HUDEP-2 (cell line): Measurements from ENCODE around the gene OVOL2.
"Not testable (repeated sequence)": the region's sequence is repeated elsewhere in the genome, so short reads cannot be mapped to it uniquely, and the experiment has no call there.

ENCODE experiments used
- DNase-seq, 76 experiments: peaks; one replicate each; lab custom pipeline; 2025; ENCODE audit not compliant: unreplicated experiment in 76 of 76; lab: John Stamatoyannopoulos, UW

OVOL2 gene

GRCh38 chr20:18057101-18057993, at the start of gene OVOL2:
TSS of gene OVOL2 (minus strand) at chr20:18057916. CDS start at chr20:18057634, 282 bp downstream.
- DNase-seq: no peak

DNA sequence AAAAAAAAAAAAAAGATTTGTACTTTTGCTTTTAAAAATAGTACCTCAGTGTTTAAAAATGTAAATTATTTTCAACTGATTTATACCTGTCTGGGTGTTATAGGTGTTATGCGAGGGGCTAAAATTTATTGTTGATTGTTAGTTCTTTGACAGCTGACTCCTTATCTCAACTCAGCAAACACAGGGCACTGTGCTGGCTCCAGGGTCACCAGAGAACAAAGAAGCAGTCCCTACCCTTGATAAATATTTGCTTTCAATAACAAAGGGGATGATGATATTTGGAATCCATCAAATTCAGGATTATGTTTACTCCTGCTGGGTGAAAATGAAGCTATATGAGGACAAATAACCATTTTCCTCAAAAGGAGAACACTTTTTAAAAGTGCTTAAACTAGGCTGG, 45.8 kb upstream of the OVOL2 start:
- DNase-seq: no peak

GRCh38 chr20:18101125-18101810, 43.6 kb upstream of the OVOL2 start:
- DNase-seq: no peak

DNA sequence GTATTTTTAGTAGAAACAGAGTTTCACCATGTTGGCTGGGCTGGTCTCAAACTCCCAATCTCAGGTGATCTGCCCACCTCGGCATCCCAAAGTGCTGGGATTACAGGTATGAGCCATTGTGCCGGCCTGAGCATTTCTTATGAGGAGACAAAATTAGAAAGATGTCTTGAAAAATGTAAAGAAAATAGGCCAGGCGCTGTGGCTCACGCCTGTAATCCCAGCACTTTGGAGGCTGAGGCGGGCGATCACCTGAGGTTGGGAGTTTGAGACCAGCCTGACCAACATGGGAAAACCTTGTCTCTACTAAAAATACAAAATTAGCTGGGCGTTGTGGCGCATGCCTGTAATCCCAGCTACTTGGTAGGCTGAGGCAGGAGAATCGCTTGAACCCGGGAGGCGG, 42.9 kb upstream of the OVOL2 start:
- not testable (repeated sequence) for DNase-seq

- DNase-seq: no peak
Measured at GRCh38 chr20:18094191-18094590, 36.5 kb upstream of the OVOL2 start.

- no peak for DNase-seq
Measured at GRCh38 chr20:18093388-18093787, 35.7 kb upstream of the OVOL2 start.

GRCh38 chr20:18092890-18093289, 35.2 kb upstream of the OVOL2 start:
- DNase-seq: no peak

- DNase-seq: no peak
Measured at GRCh38 chr20:18091623-18092022, 33.9 kb upstream of the OVOL2 start.

GRCh38 chr20:18090477-18090876, 32.8 kb upstream of the OVOL2 start:
- DNase-seq: no peak

GRCh38 chr20:18090044-18090443, 32.3 kb upstream of the OVOL2 start:
- peak in 2 of 76 experiments; percentile 1 to 12 for DNase-seq

DNA sequence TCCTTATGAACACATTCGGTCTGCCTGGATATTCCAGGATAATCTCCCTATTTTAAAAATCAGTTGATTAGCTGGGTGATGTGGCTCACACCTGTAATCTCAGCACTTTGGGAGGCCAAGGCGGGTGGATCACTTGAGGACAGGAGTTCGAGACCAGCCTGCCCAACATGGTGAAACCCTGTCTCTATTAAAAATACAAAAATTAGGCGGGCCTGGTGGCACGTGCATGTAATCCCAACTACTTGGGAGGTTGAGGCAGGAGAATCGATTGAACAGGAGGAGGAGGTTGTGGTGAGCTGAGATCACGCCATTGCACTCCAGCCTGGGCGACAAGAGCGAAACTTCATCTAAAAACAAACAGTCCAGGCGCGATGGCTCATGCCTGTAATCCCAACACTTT, 31.1 kb upstream of the OVOL2 start:
- DNase-seq: not testable (repeated sequence)

DNA sequence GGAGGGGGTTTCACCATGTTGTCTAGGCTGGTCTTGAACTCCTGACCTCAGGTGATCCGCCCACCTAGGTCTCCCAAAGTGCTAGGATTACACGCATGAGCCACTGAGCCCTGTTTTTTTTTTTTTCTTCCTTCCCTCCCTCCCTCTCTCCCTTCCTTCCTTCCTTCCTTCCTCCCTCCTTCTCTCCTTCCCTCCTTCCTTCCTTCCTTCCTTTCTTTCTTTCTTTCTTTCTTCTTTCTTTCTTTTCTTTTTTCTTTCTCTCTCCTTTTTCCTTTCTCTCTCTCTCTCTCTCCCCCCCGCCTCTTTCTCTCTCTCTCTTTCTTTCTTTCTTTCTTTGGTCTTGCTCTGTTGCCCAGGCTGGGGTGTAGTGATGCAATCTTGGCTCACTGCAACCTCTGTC, 30.6 kb upstream of the OVOL2 start:
- not testable (repeated sequence) for DNase-seq

- DNase-seq: no peak
Measured at GRCh38 chr20:18087054-18087453, 29.3 kb upstream of the OVOL2 start.

DNA sequence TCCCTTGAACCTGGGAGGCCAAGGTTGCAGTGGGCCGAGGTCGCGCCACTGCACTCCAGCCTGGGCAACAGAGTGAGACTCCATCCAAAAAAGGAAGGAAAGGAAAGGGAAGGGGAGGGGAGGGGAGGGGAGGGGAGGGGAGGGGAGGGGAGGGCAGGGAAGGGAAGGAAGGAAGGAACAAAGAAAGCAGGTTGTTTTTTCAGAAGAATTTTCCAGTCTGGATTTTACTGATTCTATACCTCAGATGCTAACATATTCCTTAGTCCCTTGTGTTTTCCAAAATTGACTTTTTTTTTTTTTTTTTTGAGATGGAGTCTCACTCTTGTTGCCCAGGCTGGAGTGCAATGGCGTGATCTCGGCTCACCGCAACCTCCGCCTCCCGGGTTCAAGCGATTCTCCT, 23.1 kb upstream of the OVOL2 start:
- DNase-seq: not testable (repeated sequence)

DNA sequence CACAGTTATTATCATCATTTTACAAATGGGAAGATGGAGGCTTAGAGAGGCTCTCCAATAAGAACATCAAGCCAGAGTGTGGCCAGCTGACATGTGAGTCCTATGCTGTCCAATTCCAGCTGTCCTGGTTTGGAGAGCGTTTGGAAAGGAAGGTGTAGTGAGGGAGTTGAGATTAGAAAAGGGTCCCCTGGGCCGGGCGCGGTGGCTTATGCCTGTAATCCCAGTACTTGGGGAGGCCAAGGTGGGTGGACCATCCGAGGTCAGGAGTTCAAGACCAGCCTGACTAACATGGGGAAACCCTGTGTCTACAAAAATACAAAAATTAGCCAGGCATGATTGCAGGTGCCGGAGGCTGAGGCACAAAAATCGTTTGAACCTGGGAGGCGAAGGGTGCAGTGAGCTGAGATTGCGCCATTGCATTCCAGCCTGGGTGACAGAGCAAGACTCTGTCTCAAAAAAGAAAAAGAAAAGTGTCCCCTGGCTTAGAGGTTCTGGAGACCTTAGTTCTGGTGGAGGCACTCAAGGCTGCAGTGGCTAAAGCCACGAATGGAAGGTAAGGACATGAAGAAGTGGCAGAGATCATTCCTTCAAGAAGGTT, 22.1 kb upstream of the OVOL2 start:
- no peak for DNase-seq

DNA sequence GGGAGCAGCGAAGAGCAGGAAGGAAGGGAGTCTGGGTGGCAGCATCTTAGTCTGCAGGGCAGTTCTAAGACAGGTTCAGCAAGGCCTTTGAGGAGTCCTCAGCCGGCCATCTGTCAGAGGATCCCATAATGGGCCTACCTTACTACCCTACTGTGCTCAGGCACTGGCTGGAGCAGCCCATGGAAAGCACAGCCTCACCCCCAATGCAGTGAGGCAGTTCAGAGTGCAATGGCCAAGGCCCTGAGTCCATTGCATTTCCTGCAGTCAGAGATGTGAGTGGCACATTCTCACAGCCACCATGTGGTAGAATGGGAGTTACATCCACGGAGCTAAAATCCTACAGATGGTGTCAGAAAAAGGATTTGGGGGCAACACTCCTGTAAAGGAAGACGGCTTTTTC, 19.4 kb upstream of the OVOL2 start:
- DNase-seq: no peak

GRCh38 chr20:18072532-18072931, 14.8 kb upstream of the OVOL2 start:
- DNase-seq: no peak

DNA sequence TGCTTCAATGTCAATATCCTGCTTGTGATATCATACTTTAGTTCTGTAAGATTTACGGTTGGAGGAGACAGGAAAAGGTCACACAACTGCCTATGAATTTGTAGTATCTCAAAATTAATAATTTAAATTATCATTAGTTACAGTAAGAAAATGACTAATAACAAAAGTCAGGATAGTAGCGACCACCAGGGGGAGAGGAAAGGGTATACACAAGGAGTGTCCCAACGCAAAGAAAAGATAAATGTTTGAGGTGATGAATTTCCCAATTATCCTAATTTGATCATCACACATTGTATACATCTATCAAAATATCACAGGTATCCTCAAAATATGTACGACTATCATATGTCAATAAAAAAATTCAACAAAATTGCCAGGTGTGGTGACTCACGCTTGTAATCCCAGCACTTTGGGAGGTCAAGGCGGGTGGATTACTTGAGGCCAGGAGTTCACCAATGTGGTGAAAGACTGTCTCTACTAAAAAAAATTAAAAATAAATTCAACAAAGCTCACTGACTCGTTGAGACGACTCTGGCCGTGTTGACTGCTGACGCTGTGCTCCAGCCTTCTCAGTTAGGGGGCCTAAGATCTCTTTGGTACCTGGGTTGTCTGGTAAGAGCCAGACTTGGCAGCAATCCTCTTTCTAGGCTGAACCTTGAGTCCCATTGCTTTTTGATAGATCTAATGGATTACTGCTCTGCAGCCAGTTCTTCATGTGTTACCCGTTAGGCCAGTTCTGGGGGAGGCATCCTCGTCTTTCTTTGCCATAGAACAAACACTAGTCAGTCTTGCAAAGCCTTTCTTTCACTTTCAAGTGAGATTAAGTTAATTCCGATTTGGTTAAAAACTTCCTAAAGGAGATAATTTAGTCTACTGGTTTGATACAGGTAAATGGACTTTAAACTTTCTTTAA, 9.0 kb upstream of the OVOL2 start:
- no peak for DNase-seq

GRCh38 chr20:18063676-18064075, 6.0 kb upstream of the OVOL2 start:
- no peak for DNase-seq

DNA sequence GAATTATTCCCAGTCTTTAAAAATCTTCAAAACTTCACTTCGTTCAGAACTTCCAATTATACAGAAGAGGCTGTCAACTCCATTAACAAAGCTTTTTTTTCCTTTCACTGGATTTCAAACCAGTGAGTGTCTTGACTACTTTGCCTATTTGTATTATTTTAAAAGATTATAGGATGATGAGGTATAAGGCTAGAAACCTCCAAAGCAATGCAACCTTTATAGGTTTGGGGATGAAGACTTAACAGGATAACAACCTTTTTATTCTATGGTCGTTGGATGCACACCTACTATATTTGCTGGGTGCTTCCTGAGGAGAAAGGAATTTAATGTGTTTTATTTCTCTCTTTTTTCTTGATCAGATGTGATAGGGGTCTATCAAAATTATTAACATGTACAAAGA, 1.9 kb upstream of the OVOL2 start:
- DNase-seq: no peak
